HepG2 (cell line): ENCODE results near the gene CTCF. TPM values are rescaled to one million over a fixed set of nuclear protein-coding genes. Genes with fewer than 3 reads are reported as not detected.
A peak's percentile ranks its signal among the peaks of the same experiment; 100 is the strongest.

ENCODE experiments used
- FOXK2 ChIP-seq: fragments of 450-650 bp; IDR thresholded peaks from 2 replicates; pipeline ENCODE4 v1.6.1; 2016
- IRX3 ChIP-seq: sonication (generic); formaldehyde crosslinking; IDR thresholded peaks from 2 replicates; pipeline ENCODE4 v1.8.1; 2023; ENCODE audit warnings: mild to moderate bottlenecking, low read depth, missing genetic modification reagents, borderline replicate concordance
- KLF15 ChIP-seq: sonication (generic); formaldehyde crosslinking; IDR thresholded peaks from 2 replicates; pipeline ENCODE4 v1.8.1; 2023; ENCODE audit warnings: borderline replicate concordance, mild to moderate bottlenecking, inconsistent platforms, missing genetic modification reagents, mixed read lengths
- MEIS2 ChIP-seq: sonication (generic); formaldehyde crosslinking; IDR thresholded peaks from 2 replicates; pipeline ENCODE4 v1.9.0; 2021; ENCODE audit warnings: mild to moderate bottlenecking, missing genetic modification reagents
- MIER2 ChIP-seq: IDR thresholded peaks from 2 replicates; pipeline ENCODE4 v1.6.1; 2016; ENCODE audit warnings: missing biosample characterization, missing genetic modification reagents
- MXI1 ChIP-seq: IDR thresholded peaks from 3 replicates; pipeline ENCODE4 v1.6.1; 2012; ENCODE audit warnings: low read depth, low read length, inconsistent platforms, borderline replicate concordance
- PHF20 ChIP-seq: sonication (generic); formaldehyde crosslinking; IDR thresholded peaks from 2 replicates; pipeline ENCODE4 v1.5.0; 2020; ENCODE audit warnings: mild to moderate bottlenecking, missing genetic modification reagents
- PHF5A ChIP-seq: IDR thresholded peaks from one replicate; pipeline ENCODE4 v1.6.1; 2018; ENCODE audit warnings: low read depth, missing genetic modification reagents; ENCODE audit not compliant: unreplicated experiment
- PHF8 ChIP-seq: sonication (generic); formaldehyde crosslinking; IDR thresholded peaks from 2 replicates; pipeline ENCODE4 v1.5.0; 2020; ENCODE audit warnings: missing genetic modification reagents
- SAP130 ChIP-seq: IDR thresholded peaks from 2 replicates; pipeline ENCODE4 v1.6.1; 2016; ENCODE audit warnings: low read depth
- TSC22D2 ChIP-seq: sonication (generic); formaldehyde crosslinking; IDR thresholded peaks from 2 replicates; pipeline ENCODE4 v1.5.1; 2020; ENCODE audit warnings: missing genetic modification reagents, mild to moderate bottlenecking, borderline replicate concordance
- XRCC5 ChIP-seq: fragments of 200-400 bp; formaldehyde crosslinking; optimal IDR thresholded peaks from 2 replicates; pipeline ENCODE3; 2017; ENCODE audit warnings: mild to moderate bottlenecking, low read length
- ZNF24 ChIP-seq: fragments of 450-650 bp; IDR thresholded peaks from 2 replicates; pipeline ENCODE4 v1.6.1; 2017; ENCODE audit warnings: antibody characterized with exemption, mild to moderate bottlenecking
- ZNF383 ChIP-seq: sonication (generic); formaldehyde crosslinking; IDR thresholded peaks from 2 replicates; pipeline ENCODE4 v1.4.0; 2020; ENCODE audit warnings: missing genetic modification reagents, mild to moderate bottlenecking, borderline replicate concordance
- polyA plus RNA-seq, 8 experiments: library from polyadenylated mRNA; depleted of rRNA in 3 of 8; stranded (reverse) in 7 of 8; unstranded in 1 of 8; fragments of >200 nt; fragmentation: Illumina TruSeq in 4 of 8; extraction: Trizol in 4 of 8; gene quantifications; 2 replicates each; pipeline versions ENCODE4 v1.2.1 to v1.2.3, GENCODE V29; 2011 to 2016; ENCODE audit warnings: low read depth in 4 of 8, missing spikeins in 1 of 8, mixed read lengths in 1 of 8; ENCODE audit not compliant: insufficient read depth in 1 of 8
- total RNA-seq, 5 experiments: library from RNA; depleted of rRNA; stranded (reverse); fragments of >200 nt; fragmentation: Illumina TruSeq; extraction: Trizol; gene quantifications; 2 replicates each; pipeline ENCODE4 v1.2.3, GENCODE V29; 2016; ENCODE audit warnings: low read depth in 1 of 5
- TF ChIP-seq, protein P1 (sequence below): sonication (generic); formaldehyde crosslinking; IDR thresholded peaks from 2 replicates; pipeline ENCODE4 v1.5.1; 2020; ENCODE audit warnings: mild to moderate bottlenecking, missing genetic modification reagents, moderate library complexity
- TF ChIP-seq, protein P2 (sequence below): sonication (generic); formaldehyde crosslinking; IDR thresholded peaks from 2 replicates; pipeline ENCODE4 v1.4.0; 2020; ENCODE audit warnings: missing genetic modification reagents
- TF ChIP-seq, protein P3 (sequence below): sonication (generic); formaldehyde crosslinking; IDR thresholded peaks from 2 replicates; pipeline ENCODE4 v1.8.0; 2023; ENCODE audit warnings: mild to moderate bottlenecking, missing genetic modification reagents
- TF ChIP-seq, protein P4 (sequence below): fragments of 450-650 bp; IDR thresholded peaks from 2 replicates; pipeline ENCODE4 v1.6.1; 2017; ENCODE audit warnings: mild to moderate bottlenecking

The CTCF gene
- total and polyA plus RNA-seq, 2 of the 13 experiments (the other 11 are each of a cell fraction or from before 2014, with no cell fraction given): 19.5 to 37.5 TPM

DNA sequence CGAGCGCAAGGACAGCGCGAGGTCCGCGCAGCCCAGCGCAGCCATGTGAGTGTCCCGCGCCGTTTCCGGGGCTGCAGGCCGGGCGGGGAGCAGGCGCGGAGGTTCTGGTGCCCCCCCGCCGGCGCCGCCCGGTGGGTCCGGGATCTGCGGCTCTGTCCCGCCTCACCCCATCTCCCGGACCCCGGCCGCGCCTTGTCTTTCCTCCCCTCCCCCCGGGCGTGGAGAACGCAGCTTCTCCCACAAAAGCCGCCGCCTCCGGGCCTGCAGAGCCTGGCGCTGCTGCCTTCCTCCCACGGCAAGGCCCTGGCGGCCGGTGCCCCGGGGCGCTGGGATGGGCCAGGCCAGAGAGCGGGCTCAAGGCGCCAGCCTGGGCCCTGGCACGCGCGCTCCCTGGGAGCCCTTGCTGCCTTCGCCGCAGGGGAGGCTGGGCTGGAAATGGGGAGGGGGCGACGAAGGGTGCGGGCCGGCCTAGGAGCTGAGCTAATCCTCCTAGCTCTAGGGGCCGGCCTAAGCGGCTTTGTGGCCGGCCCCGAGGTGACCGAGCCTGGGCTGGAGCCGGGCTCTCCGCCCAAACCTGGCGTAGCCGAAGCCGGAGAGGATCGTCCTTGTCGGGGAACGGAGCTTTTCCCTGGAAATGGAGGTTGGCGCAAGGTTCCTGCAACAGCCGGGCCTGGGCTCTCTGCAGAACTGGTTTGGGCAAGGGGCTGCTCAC, 33.3 kb upstream of the CTCF start (continued):
- TF ChIP-seq, protein P1, sequence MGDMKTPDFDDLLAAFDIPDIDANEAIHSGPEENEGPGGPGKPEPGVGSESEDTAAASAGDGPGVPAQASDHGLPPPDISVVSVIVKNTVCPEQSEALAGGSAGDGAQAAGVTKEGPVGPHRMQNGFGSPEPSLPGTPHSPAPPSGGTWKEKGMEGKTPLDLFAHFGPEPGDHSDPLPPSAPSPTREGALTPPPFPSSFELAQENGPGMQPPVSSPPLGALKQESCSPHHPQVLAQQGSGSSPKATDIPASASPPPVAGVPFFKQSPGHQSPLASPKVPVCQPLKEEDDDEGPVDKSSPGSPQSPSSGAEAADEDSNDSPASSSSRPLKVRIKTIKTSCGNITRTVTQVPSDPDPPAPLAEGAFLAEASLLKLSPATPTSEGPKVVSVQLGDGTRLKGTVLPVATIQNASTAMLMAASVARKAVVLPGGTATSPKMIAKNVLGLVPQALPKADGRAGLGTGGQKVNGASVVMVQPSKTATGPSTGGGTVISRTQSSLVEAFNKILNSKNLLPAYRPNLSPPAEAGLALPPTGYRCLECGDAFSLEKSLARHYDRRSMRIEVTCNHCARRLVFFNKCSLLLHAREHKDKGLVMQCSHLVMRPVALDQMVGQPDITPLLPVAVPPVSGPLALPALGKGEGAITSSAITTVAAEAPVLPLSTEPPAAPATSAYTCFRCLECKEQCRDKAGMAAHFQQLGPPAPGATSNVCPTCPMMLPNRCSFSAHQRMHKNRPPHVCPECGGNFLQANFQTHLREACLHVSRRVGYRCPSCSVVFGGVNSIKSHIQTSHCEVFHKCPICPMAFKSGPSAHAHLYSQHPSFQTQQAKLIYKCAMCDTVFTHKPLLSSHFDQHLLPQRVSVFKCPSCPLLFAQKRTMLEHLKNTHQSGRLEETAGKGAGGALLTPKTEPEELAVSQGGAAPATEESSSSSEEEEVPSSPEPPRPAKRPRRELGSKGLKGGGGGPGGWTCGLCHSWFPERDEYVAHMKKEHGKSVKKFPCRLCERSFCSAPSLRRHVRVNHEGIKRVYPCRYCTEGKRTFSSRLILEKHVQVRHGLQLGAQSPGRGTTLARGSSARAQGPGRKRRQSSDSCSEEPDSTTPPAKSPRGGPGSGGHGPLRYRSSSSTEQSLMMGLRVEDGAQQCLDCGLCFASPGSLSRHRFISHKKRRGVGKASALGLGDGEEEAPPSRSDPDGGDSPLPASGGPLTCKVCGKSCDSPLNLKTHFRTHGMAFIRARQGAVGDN (CRISPR knock-in tag): peak; percentile 79
- TF ChIP-seq, protein P2, sequence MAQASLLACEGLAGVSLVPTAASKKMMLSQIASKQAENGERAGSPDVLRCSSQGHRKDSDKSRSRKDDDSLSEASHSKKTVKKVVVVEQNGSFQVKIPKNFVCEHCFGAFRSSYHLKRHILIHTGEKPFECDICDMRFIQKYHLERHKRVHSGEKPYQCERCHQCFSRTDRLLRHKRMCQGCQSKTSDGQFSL (CRISPR knock-in tag): 0 out of 2 replicates have a peak, but pooled peaks have one; percentile 24
- TF ChIP-seq ZNF24 (no peak), PHF5A (CRISPR knock-in tag) (no peak), IRX3 (peak; percentile 83), SAP130 (CRISPR knock-in tag) (peak; percentile 45), MEIS2 (0 out of 2 replicates have a peak, but pooled peaks have one; percentile 21), TSC22D2 (no peak), MIER2 (CRISPR knock-in tag) (no peak), PHF8 (CRISPR knock-in tag) (peak; percentile 60; the same call in 1 of the 2 replicates), MXI1 (peak; percentile 66; the same call in 1 of the 3 replicates), FOXK2 (no peak), PHF20 (peak; percentile 46; the same call in 1 of the 2 replicates), XRCC5 (no peak), ZNF383 (CRISPR knock-in tag) (no peak), KLF15 (CRISPR knock-in tag) (peak; percentile 40; the same call in 1 of the 2 replicates)
- TF ChIP-seq, protein P3, sequence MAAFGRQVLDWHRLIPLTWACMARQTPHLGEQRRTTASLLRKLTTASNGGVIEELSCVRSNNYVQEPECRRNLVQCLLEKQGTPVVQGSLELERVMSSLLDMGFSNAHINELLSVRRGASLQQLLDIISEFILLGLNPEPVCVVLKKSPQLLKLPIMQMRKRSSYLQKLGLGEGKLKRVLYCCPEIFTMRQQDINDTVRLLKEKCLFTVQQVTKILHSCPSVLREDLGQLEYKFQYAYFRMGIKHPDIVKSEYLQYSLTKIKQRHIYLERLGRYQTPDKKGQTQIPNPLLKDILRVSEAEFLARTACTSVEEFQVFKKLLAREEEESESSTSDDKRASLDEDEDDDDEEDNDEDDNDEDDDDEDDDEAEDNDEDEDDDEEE (CRISPR knock-in tag): no peak
- TF ChIP-seq, protein P4, sequence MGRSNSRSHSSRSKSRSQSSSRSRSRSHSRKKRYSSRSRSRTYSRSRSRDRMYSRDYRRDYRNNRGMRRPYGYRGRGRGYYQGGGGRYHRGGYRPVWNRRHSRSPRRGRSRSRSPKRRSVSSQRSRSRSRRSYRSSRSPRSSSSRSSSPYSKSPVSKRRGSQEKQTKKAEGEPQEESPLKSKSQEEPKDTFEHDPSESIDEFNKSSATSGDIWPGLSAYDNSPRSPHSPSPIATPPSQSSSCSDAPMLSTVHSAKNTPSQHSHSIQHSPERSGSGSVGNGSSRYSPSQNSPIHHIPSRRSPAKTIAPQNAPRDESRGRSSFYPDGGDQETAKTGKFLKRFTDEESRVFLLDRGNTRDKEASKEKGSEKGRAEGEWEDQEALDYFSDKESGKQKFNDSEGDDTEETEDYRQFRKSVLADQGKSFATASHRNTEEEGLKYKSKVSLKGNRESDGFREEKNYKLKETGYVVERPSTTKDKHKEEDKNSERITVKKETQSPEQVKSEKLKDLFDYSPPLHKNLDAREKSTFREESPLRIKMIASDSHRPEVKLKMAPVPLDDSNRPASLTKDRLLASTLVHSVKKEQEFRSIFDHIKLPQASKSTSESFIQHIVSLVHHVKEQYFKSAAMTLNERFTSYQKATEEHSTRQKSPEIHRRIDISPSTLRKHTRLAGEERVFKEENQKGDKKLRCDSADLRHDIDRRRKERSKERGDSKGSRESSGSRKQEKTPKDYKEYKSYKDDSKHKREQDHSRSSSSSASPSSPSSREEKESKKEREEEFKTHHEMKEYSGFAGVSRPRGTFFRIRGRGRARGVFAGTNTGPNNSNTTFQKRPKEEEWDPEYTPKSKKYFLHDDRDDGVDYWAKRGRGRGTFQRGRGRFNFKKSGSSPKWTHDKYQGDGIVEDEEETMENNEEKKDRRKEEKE: no peak
